Measurements from ENCODE around the gene ACAA2.
"Not testable (repeated sequence)": the region's sequence is repeated elsewhere in the genome, so short reads cannot be mapped to it uniquely, and the experiment has no call there.

Gene ACAA2

DNA sequence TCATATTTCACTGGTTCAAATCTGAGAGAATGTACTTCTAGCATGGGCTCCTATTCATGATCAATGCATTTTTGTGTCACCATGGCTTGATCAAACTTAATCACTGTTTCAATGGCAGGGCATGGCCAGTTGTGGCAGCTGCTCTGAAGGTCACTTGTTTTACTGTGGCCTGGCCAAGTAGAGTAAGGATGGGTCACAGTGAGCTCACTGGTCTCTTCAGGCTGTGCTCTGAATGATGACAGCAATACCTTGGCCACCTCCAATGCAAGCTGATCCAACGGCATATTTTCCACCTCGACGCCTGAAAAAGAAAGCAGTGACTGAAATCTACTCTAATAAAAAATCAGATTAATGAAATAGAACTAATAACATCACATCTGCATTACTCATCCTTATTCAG lies 29.7 kb downstream of the ACAA2 start:
- not testable (repeated sequence) for H3K9ac ChIP-seq (ENCODE audit: low read depth, low read length); H3K4me1 ChIP-seq (ENCODE audit: control insufficient read depth, insufficient read depth, low read length); H3K4me2 ChIP-seq (ENCODE audit: low read length); H3K27me3 ChIP-seq (ENCODE audit: control insufficient read depth, insufficient read depth, low read length); H3K9me3 ChIP-seq (replicated peaks; ENCODE audit: low read length); H3K4me3 ChIP-seq (ENCODE audit: low read length)
- peaks cover 24% of the 10 kb centered on the region for H3K36me3 ChIP-seq (ENCODE audit: insufficient read depth, low read length)

DNA sequence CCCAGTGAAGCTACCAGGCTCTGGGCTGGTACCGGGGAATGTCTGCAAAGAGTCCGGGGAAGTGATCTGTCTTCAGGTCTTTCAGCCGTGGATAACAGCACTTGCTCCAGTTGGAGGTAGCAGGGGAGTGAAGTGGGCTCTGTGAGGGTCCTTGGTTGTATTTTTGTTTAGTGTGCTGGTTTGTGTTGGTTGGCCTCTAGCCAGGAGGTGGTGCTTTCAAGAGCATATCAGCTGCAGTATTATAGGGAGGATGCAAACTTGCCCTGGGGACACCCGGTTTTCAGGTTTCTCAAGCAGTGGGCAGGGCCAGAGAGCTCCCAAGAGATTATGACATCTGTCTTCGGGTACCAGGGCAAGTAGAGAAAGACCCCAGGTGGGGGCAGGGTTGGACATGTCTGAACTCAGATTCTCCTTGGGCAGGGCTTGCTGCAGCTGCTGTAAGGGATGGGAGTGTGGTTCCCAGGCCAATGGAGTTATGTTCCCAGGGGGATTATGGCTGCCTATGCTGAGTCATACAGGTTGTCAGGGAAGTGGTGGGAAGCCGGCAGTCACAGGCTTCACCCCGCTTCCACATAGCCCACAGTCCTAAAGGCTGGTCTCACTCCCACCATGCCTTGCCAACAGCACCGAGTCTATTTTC lies 34.4 kb downstream of the ACAA2 start:
- H3K9ac ChIP-seq (ENCODE audit: low read depth, low read length), result no peak overlapping the region
- peaks cover 15% of the 10 kb centered on the region for H3K36me3 ChIP-seq (ENCODE audit: insufficient read depth, low read length)
- no peak overlapping the region for H3K4me3 ChIP-seq (ENCODE audit: low read length)
- H3K9me3 ChIP-seq (replicated peaks; ENCODE audit: low read length), result no peaks in the 10 kb centered on the region
- no peaks in the 10 kb centered on the region for H3K27me3 ChIP-seq (ENCODE audit: control insufficient read depth, insufficient read depth, low read length)
- no peak overlapping the region for H3K4me2 ChIP-seq (ENCODE audit: low read length)
- H3K4me1 ChIP-seq (ENCODE audit: control insufficient read depth, insufficient read depth, low read length), result no peaks in the 10 kb centered on the region

DNA sequence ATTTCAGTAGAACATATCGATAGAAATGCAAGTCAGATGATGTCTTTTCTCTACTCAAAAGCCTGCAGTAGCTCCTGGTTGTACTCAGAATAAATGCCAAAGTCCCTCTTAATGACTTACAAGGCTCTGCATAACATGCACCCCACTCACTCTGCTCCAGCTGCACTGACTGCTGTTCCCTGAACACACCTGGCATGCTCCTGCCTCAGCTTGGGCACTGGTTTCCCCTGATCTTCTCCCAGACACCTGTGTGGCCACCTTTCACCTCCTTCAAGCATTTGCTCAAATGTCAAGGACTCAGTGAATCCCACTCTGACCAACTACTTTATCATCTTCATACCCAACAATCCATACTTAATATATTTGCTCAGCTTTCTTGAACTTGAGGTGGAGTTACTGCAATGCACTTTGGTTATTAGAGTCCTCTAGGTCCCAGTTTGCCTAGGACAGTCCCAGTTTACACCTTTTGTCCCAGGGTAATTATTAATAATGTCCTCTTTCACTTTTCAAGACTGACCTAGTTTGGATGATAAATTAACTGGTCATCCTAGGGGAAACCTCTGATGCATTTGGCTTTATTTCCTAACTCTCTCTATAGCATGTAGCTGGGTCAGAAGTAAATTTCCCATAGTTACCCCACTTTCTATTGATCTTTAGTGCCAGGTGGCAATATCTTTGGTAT lies 44.1 kb downstream of the ACAA2 start:
- Histone ChIP-seq H3K4me3 (ENCODE audit: low read length) (no peak overlapping the region), H3K9ac (ENCODE audit: low read depth, low read length) (no peak overlapping the region), H3K27me3 (ENCODE audit: control insufficient read depth, insufficient read depth, low read length) (no peaks in the 10 kb centered on the region), H3K36me3 (ENCODE audit: insufficient read depth, low read length) (no peaks in the 10 kb centered on the region), H3K9me3 (replicated peaks; ENCODE audit: low read length) (no peaks in the 10 kb centered on the region), H3K4me2 (ENCODE audit: low read length) (no peak overlapping the region), H3K4me1 (ENCODE audit: control insufficient read depth, insufficient read depth, low read length) (no peaks in the 10 kb centered on the region)

DNA sequence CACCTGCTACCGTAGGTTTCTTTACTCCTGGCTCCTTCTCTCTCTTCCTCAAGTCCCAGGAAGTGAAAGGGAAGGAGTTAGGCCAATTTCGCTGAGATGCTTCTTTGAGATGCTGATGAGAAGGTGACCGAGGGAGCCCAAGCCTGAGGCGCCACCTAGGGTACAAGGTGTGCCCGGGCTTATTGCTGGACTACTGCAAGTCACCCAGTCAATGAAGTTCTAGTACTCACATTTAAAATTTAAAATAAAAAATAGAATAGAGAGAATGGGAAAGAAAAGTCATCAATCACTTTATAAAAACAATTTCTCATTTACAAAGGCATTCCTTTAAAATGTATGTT lies 45.3 kb downstream of the ACAA2 start:
- no peaks in the 10 kb centered on the region for H3K9me3 ChIP-seq (replicated peaks; ENCODE audit: low read length)
- no peak overlapping the region for H3K4me3 ChIP-seq (ENCODE audit: low read length)
- no peaks in the 10 kb centered on the region for H3K36me3 ChIP-seq (ENCODE audit: insufficient read depth, low read length)
- no peak overlapping the region for H3K9ac ChIP-seq (ENCODE audit: low read depth, low read length)
- no peak overlapping the region for H3K4me2 ChIP-seq (ENCODE audit: low read length)
- no peaks in the 10 kb centered on the region for H3K4me1 ChIP-seq (ENCODE audit: control insufficient read depth, insufficient read depth, low read length)
- H3K27me3 ChIP-seq (ENCODE audit: control insufficient read depth, insufficient read depth, low read length), result no peaks in the 10 kb centered on the region

DNA sequence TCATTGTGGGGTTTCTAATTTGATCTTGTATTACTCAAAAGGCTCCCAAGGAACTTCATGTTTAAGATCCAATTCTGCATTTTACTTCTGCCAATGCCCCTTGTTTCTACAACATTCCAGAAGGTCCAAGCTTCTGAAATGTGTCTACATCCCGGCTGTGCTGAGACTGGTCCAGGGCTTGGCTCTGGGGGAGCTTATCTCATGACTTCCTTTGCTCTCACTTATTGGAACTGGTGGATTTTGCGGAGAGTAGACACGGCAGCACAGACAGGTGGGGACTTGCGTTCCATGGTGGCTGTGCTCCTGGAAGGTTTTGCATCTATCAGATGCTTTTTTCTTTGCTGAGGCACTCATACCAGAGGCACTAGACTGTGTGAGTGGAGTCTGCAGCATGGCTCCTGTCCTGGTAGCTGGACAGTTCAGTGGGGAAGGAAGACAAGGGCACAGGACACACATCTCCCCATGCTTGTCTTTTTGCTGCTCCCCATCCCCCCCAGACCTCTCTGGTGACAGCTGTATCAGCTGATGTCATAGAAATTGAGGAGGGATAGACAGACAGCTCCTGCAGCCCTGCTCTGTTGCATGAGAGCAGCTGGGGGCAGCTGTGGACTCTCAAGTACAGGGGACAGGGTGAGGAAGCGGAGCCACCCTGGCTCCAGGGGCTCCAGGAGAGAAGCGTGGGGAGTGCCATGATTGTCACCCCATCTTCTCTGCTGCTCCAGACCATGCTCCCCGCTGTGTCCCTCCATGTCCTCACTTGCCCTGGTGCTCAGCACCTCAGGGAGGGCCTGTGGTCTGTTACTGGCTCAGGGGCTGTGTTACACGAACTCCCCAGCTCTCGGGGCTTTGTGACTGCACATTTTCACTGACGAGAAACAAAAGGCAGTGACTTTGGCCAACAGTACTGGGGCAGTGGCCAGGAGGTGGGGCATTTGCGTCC lies 46.0 kb downstream of the ACAA2 start:
- Histone ChIP-seq H3K27me3 (ENCODE audit: control insufficient read depth, insufficient read depth, low read length) (no peaks in the 10 kb centered on the region), H3K4me2 (ENCODE audit: low read length) (no peak overlapping the region), H3K4me3 (ENCODE audit: low read length) (no peak overlapping the region), H3K36me3 (ENCODE audit: insufficient read depth, low read length) (no peaks in the 10 kb centered on the region), H3K9me3 (replicated peaks; ENCODE audit: low read length) (no peaks in the 10 kb centered on the region), H3K4me1 (ENCODE audit: control insufficient read depth, insufficient read depth, low read length) (no peaks in the 10 kb centered on the region), H3K9ac (ENCODE audit: low read depth, low read length) (no peak overlapping the region)

DNA sequence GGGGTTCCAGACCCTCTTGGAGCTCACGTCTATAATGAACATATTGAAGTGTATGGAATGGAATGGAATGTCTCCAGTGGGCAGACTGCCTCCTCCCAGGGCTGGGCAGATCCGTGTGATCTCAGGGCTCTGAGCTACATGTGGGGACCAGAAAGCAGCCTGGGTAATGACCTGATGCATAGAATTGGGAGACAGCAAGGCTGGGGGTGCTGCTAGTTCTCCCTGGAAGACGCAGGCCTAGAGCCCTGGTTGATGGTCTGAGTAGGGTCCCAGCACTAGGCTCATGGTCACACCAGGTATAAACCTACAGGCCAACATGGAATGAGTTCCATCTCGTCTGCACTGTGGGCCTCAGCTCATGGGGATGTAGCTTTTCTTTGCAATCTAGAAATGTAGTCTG lies 46.7 kb downstream of the ACAA2 start:
- H3K9ac ChIP-seq (ENCODE audit: low read depth, low read length), result no peak overlapping the region
- H3K27me3 ChIP-seq (ENCODE audit: control insufficient read depth, insufficient read depth, low read length), result no peaks in the 10 kb centered on the region
- H3K9me3 ChIP-seq (replicated peaks; ENCODE audit: low read length), result no peaks in the 10 kb centered on the region
- no peaks in the 10 kb centered on the region for H3K36me3 ChIP-seq (ENCODE audit: insufficient read depth, low read length)
- H3K4me3 ChIP-seq (ENCODE audit: low read length), result no peak overlapping the region
- no peak overlapping the region for H3K4me2 ChIP-seq (ENCODE audit: low read length)
- no peaks in the 10 kb centered on the region for H3K4me1 ChIP-seq (ENCODE audit: control insufficient read depth, insufficient read depth, low read length)

DNA sequence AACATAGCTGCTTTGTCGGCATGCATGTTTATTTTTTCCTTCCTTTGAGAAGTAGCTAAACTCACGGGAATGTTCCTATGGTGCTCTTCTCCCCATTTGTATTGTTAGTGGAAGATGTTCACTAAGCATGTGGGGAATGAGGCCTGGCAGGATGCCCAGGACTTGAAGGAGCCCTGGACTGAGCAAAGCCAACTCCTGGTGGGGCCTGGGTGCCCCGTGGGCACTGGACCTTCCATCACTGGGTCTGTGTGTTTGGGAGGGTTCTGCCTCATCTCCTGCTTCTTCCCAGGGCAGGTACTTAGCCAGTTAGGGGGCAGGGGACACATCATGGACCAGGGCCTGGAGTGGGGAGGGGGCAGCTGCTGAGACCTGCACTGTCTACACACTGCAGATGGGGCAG lies 49.3 kb downstream of the ACAA2 start:
- H3K36me3 ChIP-seq (ENCODE audit: insufficient read depth, low read length), result no peaks in the 10 kb centered on the region
- H3K27me3 ChIP-seq (ENCODE audit: control insufficient read depth, insufficient read depth, low read length), result no peaks in the 10 kb centered on the region
- no peak overlapping the region for H3K9ac ChIP-seq (ENCODE audit: low read depth, low read length)
- H3K4me3 ChIP-seq (ENCODE audit: low read length), result no peak overlapping the region
- no peak overlapping the region for H3K4me2 ChIP-seq (ENCODE audit: low read length)
- no peaks in the 10 kb centered on the region for H3K4me1 ChIP-seq (ENCODE audit: control insufficient read depth, insufficient read depth, low read length)
- H3K9me3 ChIP-seq (replicated peaks; ENCODE audit: low read length), result no peaks in the 10 kb centered on the region

DNA sequence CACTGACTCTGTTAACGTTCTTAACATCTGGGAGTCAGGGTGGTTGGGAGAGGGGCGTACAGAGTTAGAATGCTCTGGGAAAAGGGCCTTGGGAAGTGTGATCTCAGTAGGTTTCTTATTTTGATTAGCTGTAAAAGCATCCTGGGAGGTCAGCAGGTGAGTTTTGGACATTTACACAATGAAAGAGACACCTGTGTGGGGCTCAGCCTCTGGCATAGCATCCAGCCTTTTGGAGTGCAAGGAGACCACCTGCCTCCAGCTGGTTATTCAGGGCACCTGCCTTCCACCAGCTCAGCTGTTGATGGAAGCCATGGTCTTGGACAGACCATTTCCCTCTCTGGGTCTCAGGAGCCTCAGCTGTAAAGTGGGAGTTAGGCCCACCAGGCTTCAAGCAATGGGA lies 49.7 kb downstream of the ACAA2 start:
- Histone ChIP-seq H3K36me3 (ENCODE audit: insufficient read depth, low read length) (no peaks in the 10 kb centered on the region), H3K4me3 (ENCODE audit: low read length) (no peak overlapping the region), H3K9me3 (replicated peaks; ENCODE audit: low read length) (no peaks in the 10 kb centered on the region), H3K9ac (ENCODE audit: low read depth, low read length) (no peak overlapping the region), H3K27me3 (ENCODE audit: control insufficient read depth, insufficient read depth, low read length) (no peaks in the 10 kb centered on the region), H3K4me2 (ENCODE audit: low read length) (no peak overlapping the region), H3K4me1 (ENCODE audit: control insufficient read depth, insufficient read depth, low read length) (no peaks in the 10 kb centered on the region)

DNA sequence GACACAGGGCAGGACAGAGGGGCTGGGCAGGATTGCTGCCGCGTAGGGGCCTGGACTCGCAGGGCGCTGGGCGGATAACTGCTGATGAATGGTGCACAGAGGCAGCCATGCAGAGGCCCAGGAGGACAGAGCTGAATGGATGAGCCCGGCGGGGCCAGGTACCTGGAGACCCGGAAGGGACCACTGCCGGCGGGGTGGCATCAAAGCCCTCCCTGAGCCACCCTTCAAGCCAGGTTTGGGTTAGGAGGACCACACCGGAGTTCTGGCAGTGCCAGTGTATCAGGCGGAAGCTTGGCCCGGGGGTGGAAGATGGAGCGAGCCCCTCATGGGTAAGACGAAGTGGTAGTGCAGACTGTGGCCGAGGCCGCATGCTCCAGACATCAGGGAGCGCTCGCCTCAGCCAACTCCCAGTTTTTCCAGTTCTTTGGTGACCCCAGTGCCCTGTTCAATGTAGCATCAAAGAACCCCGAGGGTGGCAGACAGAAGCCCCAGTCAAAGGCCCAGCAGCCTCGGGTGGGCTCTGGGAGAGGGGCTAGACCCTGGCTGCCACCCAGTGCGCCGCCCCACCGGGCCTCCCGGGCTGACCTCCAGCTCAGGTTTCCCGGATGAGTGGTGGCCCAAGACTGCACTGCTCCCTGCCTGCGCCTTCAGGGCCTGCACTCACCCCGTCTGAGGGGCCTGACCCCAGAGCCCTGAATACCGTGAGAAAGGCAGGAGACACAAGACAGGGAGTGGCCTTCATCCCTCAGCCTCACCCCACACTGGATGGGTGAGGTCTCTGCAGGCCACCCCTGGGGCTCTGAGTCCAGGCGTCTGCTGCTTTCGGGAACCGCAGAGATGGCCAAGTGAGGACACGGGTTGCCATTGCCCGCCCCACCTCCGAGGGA lies 50.9 kb downstream of the ACAA2 start:
- no peaks in the 10 kb centered on the region for H3K27me3 ChIP-seq (ENCODE audit: control insufficient read depth, insufficient read depth, low read length)
- no peak overlapping the region for H3K4me2 ChIP-seq (ENCODE audit: low read length)
- H3K36me3 ChIP-seq (ENCODE audit: insufficient read depth, low read length), result no peaks in the 10 kb centered on the region
- H3K9ac ChIP-seq (ENCODE audit: low read depth, low read length), result no peak overlapping the region
- no peak overlapping the region for H3K4me3 ChIP-seq (ENCODE audit: low read length)
- no peaks in the 10 kb centered on the region for H3K9me3 ChIP-seq (replicated peaks; ENCODE audit: low read length)
- no peaks in the 10 kb centered on the region for H3K4me1 ChIP-seq (ENCODE audit: control insufficient read depth, insufficient read depth, low read length)

DNA sequence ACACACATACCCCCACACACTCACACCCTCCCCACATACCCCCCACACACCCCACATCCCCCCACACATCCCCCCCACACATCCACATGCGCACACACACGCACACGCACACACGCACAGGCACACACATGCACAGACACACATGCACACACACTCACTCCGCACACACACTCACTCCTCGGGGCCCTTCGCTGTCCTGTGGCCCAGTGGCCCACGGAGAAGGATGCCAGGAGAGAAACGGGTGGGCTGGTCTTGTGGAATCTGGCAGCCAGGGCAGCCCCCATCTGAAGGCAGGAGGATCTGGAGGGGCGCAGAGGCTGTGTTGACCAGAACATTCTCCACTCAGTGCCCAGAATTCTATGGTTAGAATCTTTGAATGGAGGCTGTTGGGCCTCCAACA lies 51.6 kb downstream of the ACAA2 start:
- no peaks in the 10 kb centered on the region for H3K4me1 ChIP-seq (ENCODE audit: control insufficient read depth, insufficient read depth, low read length)
- H3K27me3 ChIP-seq (ENCODE audit: control insufficient read depth, insufficient read depth, low read length), result no peaks in the 10 kb centered on the region
- H3K36me3 ChIP-seq (ENCODE audit: insufficient read depth, low read length), result no peaks in the 10 kb centered on the region
- H3K9ac ChIP-seq (ENCODE audit: low read depth, low read length), result no peak overlapping the region
- H3K9me3 ChIP-seq (replicated peaks; ENCODE audit: low read length), result no peaks in the 10 kb centered on the region
- H3K4me2 ChIP-seq (ENCODE audit: low read length), result no peak overlapping the region
- no peak overlapping the region for H3K4me3 ChIP-seq (ENCODE audit: low read length)

DNA sequence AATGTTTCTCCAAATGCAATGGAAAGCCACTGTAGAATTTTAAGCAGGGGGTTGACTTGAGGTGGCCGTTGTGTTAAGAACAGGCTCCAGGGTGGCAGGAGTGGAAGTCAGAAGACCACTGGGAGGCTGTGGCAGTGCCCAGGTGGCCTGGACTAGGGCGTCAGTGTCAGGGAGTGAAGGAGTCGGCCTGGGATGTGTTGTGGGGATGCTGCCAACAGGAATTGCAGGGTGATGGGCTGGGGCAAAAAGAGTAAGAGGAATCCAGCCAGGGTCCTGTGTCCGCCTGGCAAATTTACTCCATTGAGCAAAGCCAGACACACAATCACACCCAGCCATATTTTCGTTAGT lies 55.1 kb downstream of the ACAA2 start:
- no peaks in the 10 kb centered on the region for H3K27me3 ChIP-seq (ENCODE audit: control insufficient read depth, insufficient read depth, low read length)

More for the DNA sequence above, 55.1 kb downstream of the ACAA2 start:
- no peaks in the 10 kb centered on the region for H3K36me3 ChIP-seq (ENCODE audit: insufficient read depth, low read length)
- no peaks in the 10 kb centered on the region for H3K9me3 ChIP-seq (replicated peaks; ENCODE audit: low read length)
- H3K4me3 ChIP-seq (ENCODE audit: low read length), result no peak overlapping the region
- H3K4me1 ChIP-seq (ENCODE audit: control insufficient read depth, insufficient read depth, low read length), result no peaks in the 10 kb centered on the region
- H3K4me2 ChIP-seq (ENCODE audit: low read length), result no peak overlapping the region
- H3K9ac ChIP-seq (ENCODE audit: low read depth, low read length), result no peak overlapping the region

Measured in skeletal muscle satellite cell (primary cell).